Measurements from ENCODE around the gene USP10. TPM values are rescaled to one million over a fixed set of nuclear protein-coding genes. Genes with fewer than 3 reads are reported as not detected.

Gene USP10
- total RNA-seq, 1 donor from 2014 or later, result 73.4 TPM

DNA sequence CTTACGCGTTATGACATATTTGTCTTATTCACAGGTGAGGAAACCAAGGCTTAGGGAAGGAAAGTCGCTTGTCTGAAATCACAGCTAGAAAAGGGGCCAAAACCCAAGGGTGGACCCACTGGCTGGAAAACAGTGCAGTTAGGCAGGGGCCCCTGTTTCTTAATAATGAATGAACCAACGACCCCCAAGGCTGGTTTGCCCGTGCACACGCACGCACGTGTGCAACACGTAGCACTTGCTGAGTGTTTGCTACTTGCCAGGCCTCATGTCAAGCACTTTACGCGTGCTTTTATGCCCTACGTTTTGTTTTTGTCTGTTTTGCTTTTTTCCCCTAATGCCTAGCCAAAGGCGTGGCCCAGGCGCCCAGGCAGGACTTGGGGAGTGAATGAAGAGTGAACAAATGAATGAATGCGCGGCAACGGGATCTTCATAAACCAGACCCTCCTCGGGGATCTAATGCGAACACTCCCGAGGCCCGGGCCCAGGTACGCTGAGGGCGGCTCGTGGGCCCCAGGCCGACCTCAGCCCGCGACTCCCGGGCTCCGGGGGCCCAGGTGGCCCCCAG is 571 bp upstream of the USP10 start:
- DNase-seq (ENCODE audit: low read depth), result no peak
- TF ChIP-seq, protein P1, sequence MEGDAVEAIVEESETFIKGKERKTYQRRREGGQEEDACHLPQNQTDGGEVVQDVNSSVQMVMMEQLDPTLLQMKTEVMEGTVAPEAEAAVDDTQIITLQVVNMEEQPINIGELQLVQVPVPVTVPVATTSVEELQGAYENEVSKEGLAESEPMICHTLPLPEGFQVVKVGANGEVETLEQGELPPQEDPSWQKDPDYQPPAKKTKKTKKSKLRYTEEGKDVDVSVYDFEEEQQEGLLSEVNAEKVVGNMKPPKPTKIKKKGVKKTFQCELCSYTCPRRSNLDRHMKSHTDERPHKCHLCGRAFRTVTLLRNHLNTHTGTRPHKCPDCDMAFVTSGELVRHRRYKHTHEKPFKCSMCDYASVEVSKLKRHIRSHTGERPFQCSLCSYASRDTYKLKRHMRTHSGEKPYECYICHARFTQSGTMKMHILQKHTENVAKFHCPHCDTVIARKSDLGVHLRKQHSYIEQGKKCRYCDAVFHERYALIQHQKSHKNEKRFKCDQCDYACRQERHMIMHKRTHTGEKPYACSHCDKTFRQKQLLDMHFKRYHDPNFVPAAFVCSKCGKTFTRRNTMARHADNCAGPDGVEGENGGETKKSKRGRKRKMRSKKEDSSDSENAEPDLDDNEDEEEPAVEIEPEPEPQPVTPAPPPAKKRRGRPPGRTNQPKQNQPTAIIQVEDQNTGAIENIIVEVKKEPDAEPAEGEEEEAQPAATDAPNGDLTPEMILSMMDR (conservative IDR thresholded peaks at IDR 0.05; ENCODE audit: low read depth, low read length), result no peak
- peak overlapping the region; percentile 90 for H3K4me3 ChIP-seq (ENCODE audit: low read depth, low read length)

DNA sequence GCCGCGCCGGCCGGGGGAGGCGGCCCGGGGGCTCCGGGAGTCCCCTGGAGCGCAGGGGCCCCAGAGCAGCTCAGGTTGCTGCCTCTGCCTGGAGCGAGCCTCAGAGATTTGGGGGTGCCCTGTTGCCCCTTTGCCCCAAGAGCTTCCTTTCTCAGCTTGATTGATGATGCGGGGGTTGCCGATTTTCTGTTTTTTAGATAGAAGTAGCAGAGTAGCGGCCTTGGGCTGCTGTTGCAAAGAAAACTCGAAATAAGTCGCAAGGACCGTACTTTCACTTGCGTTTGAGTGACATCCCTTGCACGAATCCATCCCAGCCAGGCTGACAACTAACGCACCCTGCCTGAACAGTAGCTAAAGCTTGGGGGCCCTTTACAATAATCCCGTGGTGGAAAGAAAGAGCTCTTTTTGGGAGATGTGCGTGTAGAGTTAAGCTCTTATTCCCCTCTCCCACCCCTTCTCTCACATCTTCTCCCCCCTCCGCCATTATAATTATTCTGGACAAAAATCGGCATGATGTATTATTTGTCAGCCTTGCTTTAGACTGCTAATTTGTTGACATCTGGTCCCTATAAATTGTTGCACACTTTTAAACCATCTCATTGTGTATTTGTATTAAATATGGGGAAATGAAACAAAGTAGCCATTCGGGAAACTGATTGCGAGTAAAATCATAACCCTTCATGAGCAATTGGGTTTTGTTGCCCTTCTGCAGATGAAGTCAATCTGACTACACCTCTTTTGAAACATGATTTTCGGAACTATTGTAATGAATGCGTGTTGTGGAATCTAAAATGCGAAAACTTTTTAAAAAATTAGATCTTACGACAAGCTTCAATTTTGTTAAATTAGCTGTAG is 873 bp downstream of the USP10 start:
- DNase-seq (ENCODE audit: low read depth), result no peak
- peak overlapping the region; percentile 90 for H3K4me3 ChIP-seq (ENCODE audit: low read depth, low read length)
- TF ChIP-seq, protein P1 (conservative IDR thresholded peaks at IDR 0.05; ENCODE audit: low read depth, low read length), result no peak

DNA sequence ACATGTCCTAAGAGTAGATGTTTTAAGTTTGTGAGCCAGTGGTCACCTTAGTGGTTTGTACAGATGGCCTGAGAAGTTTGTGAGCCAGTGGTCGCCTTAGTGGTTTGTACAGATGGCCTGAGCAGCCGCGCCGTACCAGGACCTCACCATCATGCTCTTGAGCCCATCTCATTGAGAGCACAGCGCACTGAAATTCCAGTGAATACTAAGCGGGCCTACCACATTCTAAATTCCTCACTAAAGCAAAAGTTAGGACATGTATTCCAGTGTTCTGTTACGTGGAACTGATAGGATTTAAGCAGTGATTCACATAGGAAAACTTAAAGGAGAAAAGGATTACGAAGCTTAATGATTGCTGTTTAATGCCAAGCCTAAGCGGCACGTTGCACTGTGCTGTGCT is 3.9 kb downstream of the USP10 start:
- TF ChIP-seq, protein P1 (conservative IDR thresholded peaks at IDR 0.05; ENCODE audit: low read depth, low read length), result no peak
- no peak for DNase-seq (ENCODE audit: low read depth)
- H3K4me3 ChIP-seq (ENCODE audit: low read depth, low read length), result no peak overlapping the region

DNA sequence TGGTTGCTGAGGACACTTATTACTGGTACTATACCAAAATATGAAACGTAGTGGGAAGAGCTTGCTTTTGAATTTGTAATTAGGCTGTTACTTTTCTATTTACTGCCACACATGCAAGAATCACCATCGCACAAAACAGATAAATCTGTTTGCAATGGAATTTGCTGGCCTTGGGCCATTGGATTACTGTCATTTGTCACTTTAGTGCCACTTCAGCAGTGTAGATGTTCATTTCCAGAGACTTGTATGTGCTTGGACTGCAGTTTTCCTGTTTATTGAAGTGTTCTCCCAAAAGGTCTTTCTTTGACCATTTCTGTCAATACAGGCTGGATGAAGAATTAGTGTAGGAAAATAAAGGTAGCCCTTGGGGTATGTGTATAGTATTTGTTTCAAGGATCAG is 4.5 kb downstream of the USP10 start:
- no peak overlapping the region for H3K4me3 ChIP-seq (ENCODE audit: low read depth, low read length)
- DNase-seq (ENCODE audit: low read depth), result no peak
- TF ChIP-seq, protein P1 (conservative IDR thresholded peaks at IDR 0.05; ENCODE audit: low read depth, low read length), result no peak

DNA sequence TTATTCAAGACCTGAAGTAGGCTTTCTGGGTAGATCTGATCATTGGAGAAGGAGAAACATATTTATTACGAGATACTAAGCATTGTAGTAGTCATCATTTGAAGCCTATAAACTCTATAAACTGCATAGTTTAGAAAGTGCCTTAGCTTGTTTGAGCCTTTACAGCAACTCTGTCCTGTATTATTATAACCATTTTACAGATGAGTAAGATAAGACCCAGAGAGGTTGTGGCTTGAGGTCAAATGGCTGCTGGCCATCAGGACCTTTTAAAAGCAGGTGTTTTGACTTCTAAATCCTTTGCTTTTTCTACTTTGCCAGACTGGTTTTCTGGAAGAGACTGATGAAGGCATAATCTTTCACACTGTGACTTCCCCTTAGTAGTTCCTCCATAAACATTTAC is 7.1 kb downstream of the USP10 start:
- no peak for DNase-seq (ENCODE audit: low read depth)
- H3K4me3 ChIP-seq (ENCODE audit: low read depth, low read length), result no peak overlapping the region
- TF ChIP-seq, protein P1 (conservative IDR thresholded peaks at IDR 0.05; ENCODE audit: low read depth, low read length), result no peak

DNA sequence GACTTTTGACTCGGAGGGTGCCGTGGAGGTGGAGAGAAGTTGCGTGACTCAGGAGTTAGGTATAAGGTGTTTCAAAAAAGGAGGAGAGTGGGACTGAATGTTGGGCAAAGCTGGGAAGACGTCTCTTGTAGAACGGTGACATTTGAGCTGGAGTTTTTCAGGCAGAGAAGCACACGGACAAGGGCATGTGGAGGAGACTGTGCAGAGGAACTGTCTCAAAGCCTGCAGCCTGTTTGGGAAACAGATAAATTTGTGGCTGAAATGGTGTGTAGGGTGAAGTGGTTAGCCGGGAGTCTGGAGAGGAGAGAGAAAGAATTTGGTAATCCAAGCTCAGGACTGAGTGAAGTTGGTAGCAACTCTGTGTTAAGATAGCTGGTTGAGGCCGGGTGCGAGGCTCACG is 9.8 kb downstream of the USP10 start:
- H3K4me3 ChIP-seq (ENCODE audit: low read depth, low read length), result no peak overlapping the region
- DNase-seq (ENCODE audit: low read depth), result no peak
- TF ChIP-seq, protein P1 (conservative IDR thresholded peaks at IDR 0.05; ENCODE audit: low read depth, low read length), result no peak
